CD14-positive monocyte (primary cell): Measurements from ENCODE around the gene PHLDA3. TPM values are rescaled to one million over a fixed set of nuclear protein-coding genes. Genes with fewer than 3 reads are reported as not detected.
A peak's percentile ranks its signal among the peaks of the same experiment; 100 is the strongest.

Experiments used
- DNase-seq, 3 donors: peaks; one replicate each; pipeline ENCODE4 v3.0.0-alpha.2; 2011 to 2022
- H2AFZ ChIP-seq: 2 replicates; pipeline ENCODE4 v1.6.0; 2012; ENCODE audit warnings: mild to moderate bottlenecking, low read depth, low read length, inconsistent platforms; ENCODE audit not compliant: insufficient read depth, poor library complexity, severe bottlenecking
- H3K27ac ChIP-seq, 2 donors: 1 replicate in 1 of 2; 2 replicates in 1 of 2; pipeline ENCODE4 v1.5.1; 2012 to 2013; ENCODE audit warnings: low read length in 2 of 2, control low read depth in 1 of 2, inconsistent platforms in 1 of 2, low read depth in 1 of 2, mild to moderate bottlenecking in 1 of 2
- H3K27me3 ChIP-seq, 2 donors: one replicate each; pipeline versions ENCODE4 v1.6.0 to v1.6.1; 2011 to 2013; ENCODE audit warnings: low read length in 2 of 2; ENCODE audit not compliant: control insufficient read depth in 2 of 2, insufficient read depth in 2 of 2
- H3K36me3 ChIP-seq, 2 donors: replicated peaks in 1 of 2; 1 replicate in 1 of 2; 2 replicates in 1 of 2; pipeline versions ENCODE4 v1.5.1 to v1.6.1; 2012 to 2013; ENCODE audit warnings: low read length in 2 of 2, control low read depth in 1 of 2, inconsistent platforms in 1 of 2, mild to moderate bottlenecking in 1 of 2; ENCODE audit not compliant: insufficient read depth in 2 of 2, control insufficient read depth in 1 of 2
- H3K4me1 ChIP-seq, 2 donors: 1 replicate in 1 of 2; 2 replicates in 1 of 2; pipeline versions ENCODE4 v1.5.1 to v1.6.1; 2012 to 2013; ENCODE audit warnings: low read length in 2 of 2, control low read depth in 1 of 2, inconsistent platforms in 1 of 2, mild to moderate bottlenecking in 1 of 2, moderate library complexity in 1 of 2; ENCODE audit not compliant: insufficient read depth in 2 of 2, control insufficient read depth in 1 of 2
- H3K4me2 ChIP-seq: replicated peaks from 2 replicates; pipeline ENCODE3; 2012; ENCODE audit warnings: low read length, moderate library complexity, mild to moderate bottlenecking; ENCODE audit not compliant: poor library complexity, severe bottlenecking; ENCODE audit errors: extremely low read depth
- H3K4me3 ChIP-seq, 3 experiments: fragments of 200-600 bp in 1 of 3; sonication (generic) in 1 of 3; replicated peaks in 1 of 3; 1 replicate in 2 of 3; 2 replicates in 1 of 3; pipeline ENCODE4 v1.5.1; 2011 to 2013; ENCODE audit warnings: low read length in 3 of 3, mild to moderate bottlenecking in 3 of 3, control low read depth in 2 of 3, low read depth in 2 of 3, inconsistent platforms in 1 of 3, moderate library complexity in 1 of 3
- H3K79me2 ChIP-seq: 2 replicates; pipeline ENCODE4 v1.6.0; 2012; ENCODE audit warnings: mild to moderate bottlenecking, control low read depth, inconsistent platforms, low read length, moderate library complexity; ENCODE audit not compliant: insufficient read depth
- H3K9ac ChIP-seq: 2 replicates; pipeline ENCODE4 v1.6.0; 2017; ENCODE audit warnings: low read length, mild to moderate bottlenecking; ENCODE audit not compliant: insufficient read depth, poor library complexity, severe bottlenecking
- H3K9me3 ChIP-seq, 2 donors: replicated peaks in 1 of 2; 1 replicate in 1 of 2; 2 replicates in 1 of 2; pipeline versions ENCODE4 v1.5.1 to v1.6.1; 2012 to 2013; ENCODE audit warnings: low read length in 2 of 2, control low read depth in 1 of 2; ENCODE audit not compliant: control insufficient read depth in 1 of 2, insufficient read depth in 1 of 2
- H4K20me1 ChIP-seq: 2 replicates; pipeline ENCODE4 v1.6.0; 2012; ENCODE audit warnings: mild to moderate bottlenecking, low read length, control low read depth, moderate library complexity; ENCODE audit not compliant: insufficient read depth
- H3K27ac Mint-ChIP-seq, 7 donors: one replicate each; pipeline ENCODE4 v1.8.0; 2020; ENCODE audit warnings: mild to moderate bottlenecking in 7 of 7, mixed read lengths in 7 of 7, moderate library complexity in 6 of 7, inconsistent platforms in 2 of 7
- H3K27me3 Mint-ChIP-seq, 3 donors: one replicate each; pipeline ENCODE4 v1.8.0; 2021 to 2022; ENCODE audit warnings: low read depth in 3 of 3, mild to moderate bottlenecking in 3 of 3, mixed read lengths in 3 of 3, moderate library complexity in 3 of 3, inconsistent platforms in 1 of 3
- H3K36me3 Mint-ChIP-seq, 2 donors: one replicate each; pipeline ENCODE4 v1.8.0; 2020; ENCODE audit warnings: mixed read lengths in 2 of 2, inconsistent platforms in 1 of 2, mild to moderate bottlenecking in 1 of 2
- H3K4me1 Mint-ChIP-seq: one replicate; pipeline ENCODE4 v1.8.0; 2020; ENCODE audit warnings: mild to moderate bottlenecking, mixed read lengths
- H3K4me3 Mint-ChIP-seq, 2 donors: one replicate each; pipeline ENCODE4 v1.8.0; 2020; ENCODE audit warnings: mild to moderate bottlenecking in 2 of 2, mixed read lengths in 2 of 2, moderate library complexity in 1 of 2
- H3K9me3 Mint-ChIP-seq, 7 donors: one replicate each; pipeline ENCODE4 v1.8.0; 2020 to 2022; ENCODE audit warnings: mixed read lengths in 7 of 7, mild to moderate bottlenecking in 6 of 7, moderate library complexity in 6 of 7, inconsistent platforms in 2 of 7
- CTCF ChIP-seq: fragments of 200-600 bp; IDR thresholded peaks from one replicate; pipeline ENCODE4 v1.8.0; 2022; ENCODE audit warnings: antibody characterized with exemption, mild to moderate bottlenecking
- WGBS: methylation state at CpG from one replicate; pipeline ENCODE4 v1.1.5; 2013; ENCODE audit warnings: missing lambda C conversion rate; ENCODE audit not compliant: insufficient coverage; 5-methylcytosine and 5-hydroxymethylcytosine counted together
- intact Hi-C, 2 donors: fragments of 100-400 bp; cut with micrococcal nuclease; formaldehyde crosslinking; loops; one replicate each; pipeline versions ENCODE4 v1.15.0 to v1.15.1; 2023
- polyA plus RNA-seq, 3 donors: library from polyadenylated mRNA; depleted of rRNA in 1 of 3; unstranded in 2 of 3; stranded (reverse) in 1 of 3; fragments of 300-500 nt in 2 of 3; fragments of >200 nt in 1 of 3; fragmentation: Illumina TruSeq in 2 of 3; gene quantifications; 1 replicate in 2 of 3; 2 replicates in 1 of 3; pipeline ENCODE4 v1.2.3, GENCODE V29; 2012 to 2021

The PHLDA3 gene
- polyA plus RNA-seq, 3 donors = 0.08 TPM; not detected in 2

- Histone ChIP-seq H3K27ac (no peak overlapping the region), H4K20me1 (peaks cover 20% of the 10 kb centered on the region), H3K9me3 (no peaks in the 10 kb centered on the region), H3K79me2 (peaks cover 30% of the 10 kb centered on the region), H3K9ac (no peak overlapping the region), H3K36me3 (no peaks in the 10 kb centered on the region), H3K4me2 (no peak overlapping the region), H3K4me3 (no peak overlapping the region), H3K4me1 (peaks cover 49 to 63% of the 10 kb centered on the region in 2 donors), H3K27me3 (no peaks in the 10 kb centered on the region), H2AFZ (no peak overlapping the region)
- Mint-ChIP-seq H3K4me3 (no peak overlapping the region), H3K4me1 (peaks cover 61% of the 10 kb centered on the region), H3K27ac (no peak overlapping the region), H3K9me3 (no peaks in the 10 kb centered on the region), H3K36me3 (peaks cover under 1 to 5% of the 10 kb centered on the region in 2 donors), H3K27me3 (peaks cover 0 to 1% (median 0%) of the 10 kb centered on the region in 3 donors)
- no peak for DNase-seq
- WGBS = no CpG with 5 or more reads among the region's 2 CpGs
- no peak for TF ChIP-seq CTCF
- intact Hi-C loops = no loop called here
These were observed 39.8 kb upstream of the PHLDA3 start for GRCh38 chr1:201508809-201509208.

GRCh38 chr1:201507360-201507675 is 38.3 kb upstream of the PHLDA3 start:
- no peak for DNase-seq
- peaks cover 43 to 56% of the 10 kb centered on the region in 2 donors for H3K4me1 ChIP-seq
- intact Hi-C loops = no loop called here
- WGBS = 12% methylated on average over 8 of the region's 11 CpGs
- peak overlapping the region in 1 of 2 donors; percentile 85 for H3K27ac ChIP-seq
- peaks cover 0 to 13% of the 10 kb centered on the region in 2 donors for H3K36me3 ChIP-seq
- peak overlapping the region; percentile 64 to 92 (median 87) for H3K27ac Mint-ChIP-seq
- peaks cover 13 to 14% of the 10 kb centered on the region in 2 donors for H3K36me3 Mint-ChIP-seq
- peak overlapping the region; percentile 92 for H2AFZ ChIP-seq
- no peaks in the 10 kb centered on the region for H3K27me3 ChIP-seq
- peak overlapping the region; percentile 87 to 88 for H3K4me3 Mint-ChIP-seq
- H3K9ac ChIP-seq = peak overlapping the region; percentile 76
- H3K9me3 ChIP-seq = no peaks in the 10 kb centered on the region
- TF ChIP-seq CTCF = no peak
- peaks cover 45% of the 10 kb centered on the region for H3K79me2 ChIP-seq
- peak overlapping the region; percentile 77 for H3K4me2 ChIP-seq
- H3K9me3 Mint-ChIP-seq = no peaks in the 10 kb centered on the region
- peaks cover 30% of the 10 kb centered on the region for H4K20me1 ChIP-seq
- peaks cover 0 to 1% (median 0%) of the 10 kb centered on the region in 3 donors for H3K27me3 Mint-ChIP-seq
- H3K4me3 ChIP-seq = peak overlapping the region; percentile 34 to 87 (median 80)
- peaks cover 64% of the 10 kb centered on the region for H3K4me1 Mint-ChIP-seq
